H9 (cell line): ENCODE results near the gene HS2ST1. TPM values are rescaled to one million over a fixed set of nuclear protein-coding genes. Genes with fewer than 3 reads are reported as not detected.

ENCODE experiments used
- DNase-seq: peaks from one replicate; pipeline ENCODE4 v3.0.0-alpha.2; 2017
- H2AFZ ChIP-seq: one replicate; pipeline ENCODE4 v1.6.1; 2013; ENCODE audit warnings: mild to moderate bottlenecking, low read length, control low read depth, moderate library complexity
- H2AK5ac ChIP-seq: 2 replicates; pipeline ENCODE4 v1.6.1; 2013; ENCODE audit warnings: low read length, control low read depth, mixed read lengths; ENCODE audit not compliant: insufficient read length
- H2BK120ac ChIP-seq: one replicate; pipeline ENCODE4 v1.6.1; 2013; ENCODE audit warnings: low read depth, mild to moderate bottlenecking, low read length, control low read depth, inconsistent platforms; ENCODE audit not compliant: poor library complexity, severe bottlenecking
- H2BK12ac ChIP-seq: 2 replicates; pipeline ENCODE4 v1.6.1; 2013; ENCODE audit warnings: low read length, control low read depth, mixed read lengths, low read depth; ENCODE audit not compliant: insufficient read length
- H2BK15ac ChIP-seq: 2 replicates; pipeline ENCODE4 v1.6.1; 2013; ENCODE audit warnings: low read depth, low read length, control low read depth
- H2BK20ac ChIP-seq: one replicate; pipeline ENCODE4 v1.6.1; 2013; ENCODE audit warnings: low read depth, mild to moderate bottlenecking, low read length, control low read depth, inconsistent platforms; ENCODE audit not compliant: poor library complexity, severe bottlenecking
- H2BK5ac ChIP-seq: 2 replicates; pipeline ENCODE4 v1.6.1; 2013; ENCODE audit warnings: low read length, control low read depth, mixed read lengths; ENCODE audit not compliant: insufficient read length
- H3K14ac ChIP-seq: 2 replicates; pipeline ENCODE4 v1.6.1; 2013; ENCODE audit warnings: low read length, control low read depth; ENCODE audit not compliant: insufficient read depth
- H3K18ac ChIP-seq: 2 replicates; pipeline ENCODE4 v1.6.1; 2013; ENCODE audit warnings: low read depth, mild to moderate bottlenecking, mixed read lengths, low read length, control low read depth; ENCODE audit not compliant: insufficient read length
- H3K23ac ChIP-seq: 2 replicates; pipeline ENCODE4 v1.6.1; 2013; ENCODE audit warnings: low read length, control low read depth, mixed read lengths, low read depth; ENCODE audit not compliant: insufficient read length
- H3K23me2 ChIP-seq: 2 replicates; pipeline ENCODE4 v1.6.1; 2013; ENCODE audit warnings: low read depth, mild to moderate bottlenecking, mixed read lengths, low read length, control low read depth; ENCODE audit not compliant: insufficient read length, poor library complexity, severe bottlenecking
- H3K27ac ChIP-seq: 2 replicates; pipeline ENCODE4 v1.5.1; 2013; ENCODE audit warnings: low read length, control low read depth, mixed read lengths, low read depth; ENCODE audit not compliant: insufficient read length
- H3K27me3 ChIP-seq: 2 replicates; pipeline ENCODE4 v1.6.1; 2013; ENCODE audit warnings: low read length, control low read depth, inconsistent platforms; ENCODE audit not compliant: insufficient read depth
- H3K4ac ChIP-seq: 2 replicates; pipeline ENCODE4 v1.6.1; 2013; ENCODE audit warnings: low read depth, mild to moderate bottlenecking, control low read depth, inconsistent platforms, low read length, moderate library complexity
- H3K4me1 ChIP-seq: 2 replicates; pipeline ENCODE4 v1.6.1; 2013; ENCODE audit warnings: low read length, control low read depth, inconsistent platforms; ENCODE audit not compliant: insufficient read depth
- H3K4me2 ChIP-seq: 2 replicates; pipeline ENCODE4 v1.6.1; 2013; ENCODE audit warnings: low read length, control low read depth, mixed read lengths; ENCODE audit not compliant: insufficient read length, insufficient read depth
- H3K56ac ChIP-seq: 2 replicates; pipeline ENCODE4 v1.6.1; 2013; ENCODE audit warnings: low read depth, mild to moderate bottlenecking, mixed read lengths, low read length, control low read depth; ENCODE audit not compliant: insufficient read length
- H3K79me1 ChIP-seq: 2 replicates; pipeline ENCODE4 v1.6.1; 2013; ENCODE audit warnings: low read depth, mild to moderate bottlenecking, moderate library complexity, low read length, control low read depth, inconsistent platforms; ENCODE audit not compliant: insufficient read depth, poor library complexity, severe bottlenecking
- H3K79me2 ChIP-seq: 2 replicates; pipeline ENCODE4 v1.6.1; 2013; ENCODE audit warnings: low read length, control low read depth, inconsistent platforms; ENCODE audit not compliant: insufficient read depth
- H3K9ac ChIP-seq: 2 replicates; pipeline ENCODE4 v1.6.1; 2013; ENCODE audit warnings: low read length, control low read depth, mixed read lengths; ENCODE audit not compliant: insufficient read length; ENCODE audit errors: extremely low read depth
- H3K9me3 ChIP-seq: one replicate; pipeline ENCODE4 v1.6.1; 2013; ENCODE audit warnings: low read depth, low read length, inconsistent platforms; ENCODE audit not compliant: control insufficient read depth
- H3T11ph ChIP-seq: one replicate; pipeline ENCODE4 v1.6.1; 2013; ENCODE audit warnings: mild to moderate bottlenecking, low read length, control low read depth, inconsistent platforms
- H4K20me1 ChIP-seq: one replicate; pipeline ENCODE4 v1.6.1; 2013; ENCODE audit not compliant: control insufficient read depth, insufficient read length, insufficient read depth
- H4K5ac ChIP-seq: 2 replicates; pipeline ENCODE4 v1.6.1; 2013; ENCODE audit warnings: low read depth, mild to moderate bottlenecking, mixed read lengths, low read length, control low read depth; ENCODE audit not compliant: insufficient read length
- H4K8ac ChIP-seq: replicated peaks from 2 replicates; pipeline ENCODE4 v1.6.1; 2013; ENCODE audit warnings: low read length, control low read depth, mixed read lengths, low read depth; ENCODE audit not compliant: insufficient read length
- H4K91ac ChIP-seq: 2 replicates; pipeline ENCODE4 v1.6.1; 2013; ENCODE audit warnings: low read depth, mild to moderate bottlenecking, moderate library complexity, mixed read lengths, low read length, control low read depth; ENCODE audit not compliant: insufficient read length
- H3K27ac Mint-ChIP-seq, 3 experiments: 2 replicates in 2 of 3; 3 replicates in 1 of 3; pipeline ENCODE4 v1.8.0; 2020 to 2021; ENCODE audit warnings: mixed read lengths in 3 of 3, mild to moderate bottlenecking in 1 of 3, moderate library complexity in 1 of 3
- H3K27me3 Mint-ChIP-seq: 2 replicates; pipeline ENCODE4 v1.8.0; 2021; ENCODE audit warnings: low read depth, mild to moderate bottlenecking, moderate library complexity, mixed read lengths
- H3K36me3 Mint-ChIP-seq, 3 experiments: 2 replicates in 2 of 3; 3 replicates in 1 of 3; pipeline ENCODE4 v1.8.0; 2020 to 2021; ENCODE audit warnings: low read depth in 3 of 3, mixed read lengths in 3 of 3; ENCODE audit not compliant: insufficient read depth in 1 of 3
- H3K4me1 Mint-ChIP-seq, 2 experiments: 2 replicates each; pipeline ENCODE4 v1.8.0; 2020; ENCODE audit warnings: mixed read lengths in 2 of 2
- H3K4me3 Mint-ChIP-seq, 2 experiments: 2 replicates in 1 of 2; 3 replicates in 1 of 2; pipeline ENCODE4 v1.8.0; 2020 to 2021; ENCODE audit warnings: mild to moderate bottlenecking in 2 of 2, mixed read lengths in 2 of 2, moderate library complexity in 1 of 2
- H3K9me3 Mint-ChIP-seq, 2 experiments: 2 replicates in 1 of 2; 3 replicates in 1 of 2; pipeline ENCODE4 v1.8.0; 2020; ENCODE audit warnings: mild to moderate bottlenecking in 2 of 2, mixed read lengths in 2 of 2, moderate library complexity in 1 of 2
- CTCF ChIP-seq: fragments of 200-600 bp; sonication (generic); conservative IDR thresholded peaks from 3 replicates; pipeline ENCODE4 v1.8.0; 2021; ENCODE audit warnings: antibody characterized with exemption, mild to moderate bottlenecking
- total RNA-seq: library from RNA; stranded (reverse); gene quantifications from 2 replicates; pipeline ENCODE4 v1.2.1, GENCODE V29; 2021

Gene HS2ST1
- total RNA-seq, 1 experiment from 2014 or later = 20.1 TPM

GRCh38 chr1:87106144-87106543 is 191.7 kb downstream of the HS2ST1 start:
- no peak overlapping the region for H3K27ac Mint-ChIP-seq
- no peak overlapping the region for H3K23ac ChIP-seq
- TF ChIP-seq CTCF = no peak

More at GRCh38 chr1:87106144-87106543, 191.7 kb downstream of the HS2ST1 start:
- H3K14ac ChIP-seq = no peak overlapping the region
- Mint-ChIP-seq H3K36me3 (peaks cover 4 to 8% (median 7%) of the 10 kb centered on the region in 3 experiments), H3K4me3 (no peak overlapping the region), H3K27me3 (no peaks in the 10 kb centered on the region), H3K9me3 (peaks cover 6% of the 10 kb centered on the region in 2 experiments; a peak in 4 of 5 replicates), H3K4me1 (peaks cover 9 to 10% of the 10 kb centered on the region in 2 experiments)
- H3K18ac ChIP-seq = no peak overlapping the region
- H2BK5ac ChIP-seq = no peak overlapping the region
- no peak overlapping the region for H2AK5ac ChIP-seq
- H3T11ph ChIP-seq = no peak overlapping the region
- no peaks in the 10 kb centered on the region for H4K20me1 ChIP-seq
- H3K27me3 ChIP-seq = no peaks in the 10 kb centered on the region
- DNase-seq = no peak
- H3K27ac ChIP-seq = no peak overlapping the region
- no peaks in the 10 kb centered on the region for H3K79me1 ChIP-seq
- no peak overlapping the region for H2BK20ac ChIP-seq
- no peak overlapping the region for H4K5ac ChIP-seq
- no peak overlapping the region for H4K8ac ChIP-seq
- no peaks in the 10 kb centered on the region for H3K23me2 ChIP-seq
- no peak overlapping the region for H2BK120ac ChIP-seq
- no peak overlapping the region for H2BK12ac ChIP-seq
- no peaks in the 10 kb centered on the region for H3K79me2 ChIP-seq
- H3K9ac ChIP-seq = no peak overlapping the region
- H3K4ac ChIP-seq = no peak overlapping the region
- H3K4me1 ChIP-seq = no peaks in the 10 kb centered on the region
- no peak overlapping the region for H4K91ac ChIP-seq
- H3K56ac ChIP-seq = no peak overlapping the region
- no peak overlapping the region for H3K4me2 ChIP-seq
- H3K9me3 ChIP-seq = no peaks in the 10 kb centered on the region
- no peak overlapping the region for H2AFZ ChIP-seq
- no peak overlapping the region for H2BK15ac ChIP-seq
